Measurements from ENCODE around the gene ICOS.

Gene ICOS

GRCh38 chr2:203892207-203892606 lies 44.4 kb upstream of the ICOS start:
- no peak overlapping the region for H3K9ac ChIP-seq (ENCODE audit: low read length)
- H3K4me3 ChIP-seq (ENCODE audit: low read depth, low read length, poor library complexity, severe bottlenecking), result no peak overlapping the region
- H3K79me2 ChIP-seq (ENCODE audit: insufficient read depth, low read length), result no peaks in the 10 kb centered on the region
- H2AFZ ChIP-seq (ENCODE audit: low read length), result no peak overlapping the region
- no peaks in the 10 kb centered on the region for H3K36me3 ChIP-seq (ENCODE audit: insufficient read depth, low read length)
- no peaks in the 10 kb centered on the region for H3K4me1 ChIP-seq (ENCODE audit: insufficient read depth, low read length, severe bottlenecking)
- H3K9me2 ChIP-seq (ENCODE audit: low read depth, low read length), result no peaks in the 10 kb centered on the region
- no peaks in the 10 kb centered on the region for H3F3A ChIP-seq (ENCODE audit: insufficient read depth, low read length)
- TF ChIP-seq CTCF (IDR thresholded peaks at IDR 0.05; ENCODE audit: low read length) (no peak), EZH2 (IDR thresholded peaks at IDR 0.05; ENCODE audit: borderline replicate concordance, low read length) (no peak)
- H3K27me3 ChIP-seq (ENCODE audit: insufficient read depth, low read length), result no peaks in the 10 kb centered on the region
- H3K9me3 ChIP-seq (ENCODE audit: low read length), result no peaks in the 10 kb centered on the region
- no peak overlapping the region for H3K4me2 ChIP-seq (ENCODE audit: low read length)
- no peaks in the 10 kb centered on the region for H4K20me1 ChIP-seq (ENCODE audit: insufficient read depth, low read length)
- no peak overlapping the region for H3K27ac ChIP-seq (ENCODE audit: low read depth, low read length, poor library complexity, severe bottlenecking)

- H3F3A ChIP-seq (ENCODE audit: insufficient read depth, low read length), result no peaks in the 10 kb centered on the region
- no peaks in the 10 kb centered on the region for H3K36me3 ChIP-seq (ENCODE audit: insufficient read depth, low read length)
- no peak for TF ChIP-seq CTCF (IDR thresholded peaks at IDR 0.05; ENCODE audit: low read length)
- TF ChIP-seq EZH2 (IDR thresholded peaks at IDR 0.05; ENCODE audit: borderline replicate concordance, low read length), result no peak
- no peak overlapping the region for H3K9ac ChIP-seq (ENCODE audit: low read length)
- H2AFZ ChIP-seq (ENCODE audit: low read length), result no peak overlapping the region
- H3K79me2 ChIP-seq (ENCODE audit: insufficient read depth, low read length), result no peaks in the 10 kb centered on the region
- H4K20me1 ChIP-seq (ENCODE audit: insufficient read depth, low read length), result no peaks in the 10 kb centered on the region
- no peak overlapping the region for H3K4me3 ChIP-seq (ENCODE audit: low read depth, low read length, poor library complexity, severe bottlenecking)
- no peak overlapping the region for H3K27ac ChIP-seq (ENCODE audit: low read depth, low read length, poor library complexity, severe bottlenecking)
- no peaks in the 10 kb centered on the region for H3K9me2 ChIP-seq (ENCODE audit: low read depth, low read length)
- H3K4me2 ChIP-seq (ENCODE audit: low read length), result no peak overlapping the region
- H3K27me3 ChIP-seq (ENCODE audit: insufficient read depth, low read length), result no peaks in the 10 kb centered on the region
- no peaks in the 10 kb centered on the region for H3K9me3 ChIP-seq (ENCODE audit: low read length)
- no peaks in the 10 kb centered on the region for H3K4me1 ChIP-seq (ENCODE audit: insufficient read depth, low read length, severe bottlenecking)
These were observed 43.2 kb upstream of the ICOS start for GRCh38 chr2:203893401-203893800.

- Histone ChIP-seq H3K79me2 (ENCODE audit: insufficient read depth, low read length) (no peaks in the 10 kb centered on the region), H3K27ac (ENCODE audit: low read depth, low read length, poor library complexity, severe bottlenecking) (no peak overlapping the region), H3K36me3 (ENCODE audit: insufficient read depth, low read length) (no peaks in the 10 kb centered on the region), H3K9ac (ENCODE audit: low read length) (no peak overlapping the region), H3K4me3 (ENCODE audit: low read depth, low read length, poor library complexity, severe bottlenecking) (no peak overlapping the region), H2AFZ (ENCODE audit: low read length) (no peak overlapping the region), H3K9me2 (ENCODE audit: low read depth, low read length) (no peaks in the 10 kb centered on the region), H3K9me3 (ENCODE audit: low read length) (no peaks in the 10 kb centered on the region), H3F3A (ENCODE audit: insufficient read depth, low read length) (no peaks in the 10 kb centered on the region), H4K20me1 (ENCODE audit: insufficient read depth, low read length) (no peaks in the 10 kb centered on the region), H3K27me3 (ENCODE audit: insufficient read depth, low read length) (no peaks in the 10 kb centered on the region), H3K4me1 (ENCODE audit: insufficient read depth, low read length, severe bottlenecking) (no peaks in the 10 kb centered on the region), H3K4me2 (ENCODE audit: low read length) (no peak overlapping the region)
- TF ChIP-seq EZH2 (IDR thresholded peaks at IDR 0.05; ENCODE audit: borderline replicate concordance, low read length) (no peak), CTCF (IDR thresholded peaks at IDR 0.05; ENCODE audit: low read length) (no peak)
These were observed 42.7 kb upstream of the ICOS start for GRCh38 chr2:203893840-203894239.

All from OCI-LY1 (cell line).